Endodermal cell (in vitro differentiated cells): ENCODE measurements around the gene SLC19A1. TPM values are rescaled to one million over a fixed set of nuclear protein-coding genes. Genes with fewer than 3 reads are reported as not detected.

Experiments
- DNase-seq: peaks from one replicate; pipeline ENCODE4 v3.0.0-alpha.2; 2017
- H3K27ac ChIP-seq: 2 replicates; pipeline ENCODE4 v1.5.1; 2013; ENCODE audit warnings: mild to moderate bottlenecking, low read depth, low read length, moderate library complexity
- H3K27me3 ChIP-seq: 2 replicates; pipeline ENCODE4 v1.6.1; 2013; ENCODE audit warnings: mild to moderate bottlenecking, low read length, moderate library complexity; ENCODE audit not compliant: insufficient read depth, control insufficient read depth, poor library complexity, severe bottlenecking
- H3K36me3 ChIP-seq: 2 replicates; pipeline ENCODE4 v1.7.0; 2013; ENCODE audit warnings: mild to moderate bottlenecking, low read length, moderate library complexity; ENCODE audit not compliant: control insufficient read depth, insufficient read depth
- H3K4me1 ChIP-seq: one replicate; pipeline ENCODE4 v1.7.0; 2013; ENCODE audit warnings: low read length; ENCODE audit not compliant: control insufficient read depth, insufficient read depth
- H3K4me3 ChIP-seq: 2 replicates; pipeline ENCODE4 v1.5.1; 2013; ENCODE audit warnings: mild to moderate bottlenecking, low read length, moderate library complexity
- H3K9ac ChIP-seq: 2 replicates; pipeline ENCODE4 v1.6.1; 2013; ENCODE audit warnings: mild to moderate bottlenecking, low read length, moderate library complexity; ENCODE audit not compliant: poor library complexity, severe bottlenecking; ENCODE audit errors: extremely low read depth
- H3K9me3 ChIP-seq: 2 replicates; pipeline ENCODE4 v1.6.1; 2013; ENCODE audit warnings: mild to moderate bottlenecking, low read length, moderate library complexity; ENCODE audit not compliant: control insufficient read depth
- H3K27ac Mint-ChIP-seq: 2 replicates; pipeline ENCODE4 v1.8.0; 2020; ENCODE audit warnings: mixed read lengths
- H3K27me3 Mint-ChIP-seq: 2 replicates; pipeline ENCODE4 v1.8.0; 2021; ENCODE audit warnings: mild to moderate bottlenecking, mixed read lengths; ENCODE audit not compliant: insufficient read depth
- H3K36me3 Mint-ChIP-seq: 2 replicates; pipeline ENCODE4 v1.8.0; 2020; ENCODE audit warnings: low read depth, mixed read lengths
- H3K4me1 Mint-ChIP-seq: 2 replicates; pipeline ENCODE4 v1.8.0; 2020; ENCODE audit warnings: mixed read lengths
- H3K4me3 Mint-ChIP-seq: 2 replicates; pipeline ENCODE4 v1.8.0; 2020; ENCODE audit warnings: mild to moderate bottlenecking, moderate library complexity, mixed read lengths
- H3K9me3 Mint-ChIP-seq: 2 replicates; pipeline ENCODE4 v1.8.0; 2020; ENCODE audit warnings: mild to moderate bottlenecking, mixed read lengths
- CTCF ChIP-seq: fragments of 200-600 bp; sonication (generic); conservative IDR thresholded peaks from 2 replicates; pipeline ENCODE4 v1.5.0; 2021; ENCODE audit warnings: antibody characterized with exemption, mild to moderate bottlenecking
- WGBS, 2 experiments: methylation state at CpG; one replicate each; pipeline versions ENCODE4 v1.1.5 to v1.1.7; 2013; ENCODE audit warnings: missing lambda C conversion rate in 2 of 2, mixed read lengths in 1 of 2; ENCODE audit not compliant: insufficient coverage in 1 of 2, insufficient read length in 1 of 2; 5-methylcytosine and 5-hydroxymethylcytosine counted together
- total RNA-seq, 2 donors: library from RNA; stranded (reverse); fragmentation: NEBNext Ultra II Directional in 1 of 2; extraction: Animal tissue kit (Norgen Biotek cat#: 25700) in 1 of 2; gene quantifications; 2 replicates in 1 of 2; 3 replicates in 1 of 2; pipeline ENCODE4 v1.2.1, GENCODE V29; 2021

Gene SLC19A1
- total RNA-seq, 2 donors from 2014 or later, result 28.8 to 29.4 TPM

DNA sequence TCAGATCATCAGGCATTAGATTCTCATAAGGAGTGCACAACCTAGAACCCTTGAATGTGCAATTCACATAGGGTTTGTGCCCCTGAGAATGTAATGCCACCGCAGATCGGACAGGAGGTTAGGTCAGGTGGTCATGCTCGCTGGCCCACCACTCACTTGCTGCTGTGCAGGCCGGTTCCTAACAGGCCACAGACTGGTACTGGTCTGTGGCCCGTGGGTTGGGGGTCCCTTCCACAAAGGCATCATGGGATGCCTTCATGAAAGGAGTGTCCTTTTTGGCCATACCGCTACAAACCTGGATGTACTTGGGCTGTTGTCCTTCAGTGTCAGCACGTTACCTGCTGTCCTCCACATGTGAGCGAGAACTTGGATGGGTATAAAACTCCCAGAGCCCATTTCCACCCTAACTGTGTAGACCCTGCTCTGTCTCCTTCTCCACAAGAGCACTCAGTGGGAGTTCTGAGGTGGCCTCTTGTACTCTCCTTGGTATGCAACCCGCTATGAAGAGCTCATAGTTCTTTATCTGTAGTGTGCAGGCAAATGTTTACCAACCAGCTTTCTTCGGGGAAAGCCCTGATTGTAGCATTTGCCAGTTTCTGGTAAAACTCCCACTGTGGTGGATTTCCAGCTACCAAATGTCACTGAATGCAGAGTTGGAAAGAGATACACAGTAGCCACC, 41.7 kb upstream of the SLC19A1 start:
- Mint-ChIP-seq H3K36me3 (peaks cover 2% of the 10 kb centered on the region), H3K9me3 (peaks cover 70% of the 10 kb centered on the region), H3K4me3 (no peak overlapping the region), H3K4me1 (no peaks in the 10 kb centered on the region), H3K27ac (no peak overlapping the region), H3K27me3 (peaks cover 66% of the 10 kb centered on the region)
- Histone ChIP-seq H3K27ac (no peak overlapping the region), H3K9me3 (peaks cover 55% of the 10 kb centered on the region), H3K27me3 (peaks cover 38% of the 10 kb centered on the region), H3K4me3 (peak overlapping the region; percentile 1), H3K36me3 (no peaks in the 10 kb centered on the region), H3K4me1 (no peaks in the 10 kb centered on the region), H3K9ac (no peak overlapping the region)
- 93 to 97% methylated on average over 9 to 10 of the region's 10 CpGs for WGBS, 2 experiments
- DNase-seq, result peak; percentile 7
- TF ChIP-seq CTCF, result no peak

DNA sequence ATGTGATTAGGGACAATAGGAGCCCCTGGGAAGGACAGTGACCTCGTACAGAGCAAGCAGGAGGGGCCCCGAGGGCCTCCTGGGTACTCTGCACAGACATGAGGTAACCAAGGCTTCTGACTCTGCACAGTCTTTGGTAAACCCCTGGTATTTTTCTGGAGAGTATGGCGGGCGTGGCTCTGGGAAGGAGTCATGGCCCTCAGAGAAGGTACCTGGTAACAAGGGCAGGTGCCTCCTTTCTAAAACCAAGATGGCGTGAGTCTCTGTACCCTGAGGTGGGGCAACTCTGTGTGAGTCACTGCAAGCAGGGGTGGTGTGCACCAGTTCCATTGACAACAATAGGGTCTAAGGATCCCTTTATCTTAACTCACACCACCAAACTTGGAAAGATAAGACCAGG, 39.9 kb upstream of the SLC19A1 start:
- peak; percentile 31 for DNase-seq
- no peak overlapping the region for H3K4me3 Mint-ChIP-seq
- peaks cover 44% of the 10 kb centered on the region for H3K9me3 ChIP-seq
- H3K9me3 Mint-ChIP-seq, result peaks cover 53% of the 10 kb centered on the region
- H3K4me1 Mint-ChIP-seq, result no peaks in the 10 kb centered on the region
- H3K36me3 Mint-ChIP-seq, result peaks cover 2% of the 10 kb centered on the region
- H3K4me3 ChIP-seq, result no peak overlapping the region
- no peak overlapping the region for H3K27ac ChIP-seq
- peaks cover 19% of the 10 kb centered on the region for H3K27me3 ChIP-seq
- WGBS, 2 experiments, result 82 to 86% methylated on average over 4 to 5 of the region's 5 CpGs
- H3K4me1 ChIP-seq, result no peaks in the 10 kb centered on the region
- no peak overlapping the region for H3K27ac Mint-ChIP-seq
- H3K36me3 ChIP-seq, result no peaks in the 10 kb centered on the region
- TF ChIP-seq CTCF, result no peak
- peaks cover 51% of the 10 kb centered on the region for H3K27me3 Mint-ChIP-seq
- H3K9ac ChIP-seq, result no peak overlapping the region

DNA sequence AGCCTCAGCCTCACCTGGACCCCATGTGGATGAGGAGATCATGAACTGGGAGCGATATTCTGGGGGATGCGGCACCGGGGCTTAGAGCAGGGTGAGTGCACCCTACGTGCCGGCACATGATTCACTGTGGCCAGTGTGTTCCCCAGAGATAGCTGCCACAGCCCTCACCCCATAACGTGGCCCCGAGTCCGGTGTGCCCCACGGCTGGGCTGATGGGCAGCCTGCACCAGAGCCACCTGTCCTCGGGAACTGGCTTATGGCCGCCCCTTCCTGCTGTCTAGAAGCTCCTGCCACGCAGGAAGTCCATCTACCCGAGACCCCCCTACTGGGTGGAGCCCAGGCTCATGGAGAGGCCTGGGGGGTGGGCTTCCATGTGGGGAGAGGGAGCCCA, 39.1 kb upstream of the SLC19A1 start:
- DNase-seq, result peak; percentile 35
- no peak overlapping the region for H3K27ac ChIP-seq
- no peak overlapping the region for H3K27ac Mint-ChIP-seq
- H3K4me3 ChIP-seq, result no peak overlapping the region
- H3K27me3 Mint-ChIP-seq, result peaks cover 43% of the 10 kb centered on the region
- H3K9ac ChIP-seq, result no peak overlapping the region
- WGBS, 2 experiments, result 90 to 93% methylated on average over 13 of the region's 13 CpGs
- peaks cover 36% of the 10 kb centered on the region for H3K9me3 ChIP-seq
- H3K27me3 ChIP-seq, result peaks cover 16% of the 10 kb centered on the region
- H3K36me3 Mint-ChIP-seq, result peaks cover under 1% of the 10 kb centered on the region
- H3K4me1 Mint-ChIP-seq, result no peaks in the 10 kb centered on the region
- H3K36me3 ChIP-seq, result no peaks in the 10 kb centered on the region
- TF ChIP-seq CTCF, result no peak
- no peak overlapping the region for H3K4me3 Mint-ChIP-seq
- peaks cover 45% of the 10 kb centered on the region for H3K9me3 Mint-ChIP-seq
- no peaks in the 10 kb centered on the region for H3K4me1 ChIP-seq
